NCI-H1105 (cell line): ENCODE results near the gene RARRES2.
"Not testable (repeated sequence)": the region's sequence is repeated elsewhere in the genome, so short reads cannot be mapped to it uniquely, and the experiment has no call there.

Experiments used
- DNase-seq: peaks from one replicate; lab custom pipeline; 2025; lab: John Stamatoyannopoulos, UW

RARRES2 gene

DNA sequence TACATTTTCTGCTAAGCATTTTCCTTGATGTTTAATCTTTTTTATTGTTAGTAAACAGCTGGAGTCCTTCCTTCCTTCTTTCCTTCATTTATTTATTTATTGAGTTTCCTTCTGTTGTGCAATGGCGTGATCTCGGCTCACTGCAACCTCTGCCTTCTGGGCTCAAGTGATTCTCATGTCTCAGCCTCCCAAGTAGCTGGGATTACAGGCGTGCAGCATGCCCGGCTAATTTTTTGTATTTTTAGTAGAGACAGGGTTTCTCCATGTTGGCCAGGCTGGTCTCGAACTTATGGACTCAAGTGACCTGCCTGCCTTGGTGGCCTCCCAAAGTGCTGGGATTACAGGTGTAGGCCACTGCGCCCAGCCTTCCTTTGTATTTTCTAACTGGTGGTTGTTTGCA, 24.4 kb downstream of the RARRES2 start:
- not testable (repeated sequence) for DNase-seq

- no peak for DNase-seq
Observed at GRCh38 chr7:150314639-150315239, 26.7 kb downstream of the RARRES2 start.

DNA sequence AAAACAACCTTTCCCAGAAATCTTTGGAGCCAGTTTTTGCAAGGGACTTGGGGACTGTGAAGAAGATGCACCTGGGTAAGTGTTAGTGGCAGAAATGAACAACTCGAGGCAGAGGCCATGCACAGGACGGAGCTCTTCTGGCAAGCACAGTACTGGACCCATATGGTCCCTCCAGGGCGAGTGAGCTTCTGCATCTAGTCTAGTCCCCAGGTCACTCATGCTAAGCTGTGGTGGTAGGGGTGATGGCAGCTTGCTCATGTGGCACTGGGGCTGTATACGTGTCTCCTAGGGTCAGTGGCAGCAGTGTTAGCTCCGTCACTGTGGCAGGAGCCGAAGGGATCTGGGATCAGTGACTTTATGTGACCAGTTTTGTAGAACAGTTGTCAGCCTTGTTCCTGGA, 27.6 kb downstream of the RARRES2 start:
- DNase-seq: no peak

DNA sequence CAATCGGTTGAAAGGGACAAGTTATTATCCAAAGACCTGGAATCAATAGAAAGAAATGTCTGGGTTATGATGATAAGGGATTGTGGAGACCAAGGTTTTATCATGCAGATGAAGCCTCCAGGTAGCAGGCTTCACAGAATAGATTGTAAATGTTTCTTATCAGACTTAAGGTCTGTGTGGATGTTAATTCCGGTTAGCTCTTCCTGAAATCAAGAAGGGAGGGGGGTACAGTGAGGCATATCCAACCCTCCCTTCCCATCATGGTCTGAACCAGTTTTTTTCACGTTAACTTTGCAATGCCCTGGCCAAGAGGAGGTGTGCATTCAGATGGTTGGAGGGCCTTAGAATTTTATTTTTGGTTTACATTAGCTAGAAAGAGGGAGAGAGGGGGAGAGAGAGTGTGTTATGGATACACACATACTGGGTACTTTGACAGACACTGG, 28.0 kb downstream of the RARRES2 start:
- DNase-seq: no peak

GRCh38 chr7:150312649-150313366, 28.6 kb downstream of the RARRES2 start:
- not testable (repeated sequence) for DNase-seq

DNA sequence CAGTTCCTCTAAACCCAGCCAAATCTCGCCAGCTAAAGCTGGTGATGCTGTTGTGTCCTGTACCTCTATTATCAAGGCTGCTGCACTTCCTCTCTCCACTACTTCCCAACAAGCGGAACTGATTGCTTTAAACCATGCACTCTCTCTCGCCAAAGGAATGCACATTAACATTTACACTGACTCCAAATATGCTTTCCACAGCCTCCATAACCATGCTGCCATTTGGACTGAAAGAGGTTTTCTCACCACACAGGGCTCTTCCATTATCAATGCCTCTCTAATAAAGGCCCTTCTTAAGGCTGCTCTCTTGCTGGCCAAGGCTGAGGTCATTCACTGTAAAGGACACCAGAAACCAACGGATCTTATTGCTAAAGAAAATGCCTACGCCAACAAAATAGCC, 29.7 kb downstream of the RARRES2 start:
- no peak for DNase-seq

DNA sequence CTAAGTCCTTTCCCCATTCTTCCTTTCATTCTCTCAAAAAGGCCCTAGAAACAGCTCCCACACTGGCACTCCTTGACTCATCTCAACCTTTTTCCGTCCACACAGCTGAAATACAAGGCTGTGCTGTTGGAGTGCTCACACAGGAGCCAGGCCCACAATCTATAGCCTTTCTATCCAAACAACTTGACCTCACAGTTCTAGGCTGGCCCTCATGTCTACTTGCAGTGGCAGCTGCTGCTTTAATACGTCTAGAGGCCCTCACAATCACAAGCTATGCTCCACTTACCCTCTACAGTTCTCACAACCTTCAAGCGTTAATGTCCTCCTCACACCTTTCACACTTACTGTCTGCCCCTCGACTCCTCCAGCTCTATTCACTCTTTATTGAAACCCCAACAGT, 30.3 kb downstream of the RARRES2 start:
- DNase-seq: no peak

GRCh38 chr7:150308575-150308974, 32.9 kb downstream of the RARRES2 start:
- DNase-seq: no peak

DNA sequence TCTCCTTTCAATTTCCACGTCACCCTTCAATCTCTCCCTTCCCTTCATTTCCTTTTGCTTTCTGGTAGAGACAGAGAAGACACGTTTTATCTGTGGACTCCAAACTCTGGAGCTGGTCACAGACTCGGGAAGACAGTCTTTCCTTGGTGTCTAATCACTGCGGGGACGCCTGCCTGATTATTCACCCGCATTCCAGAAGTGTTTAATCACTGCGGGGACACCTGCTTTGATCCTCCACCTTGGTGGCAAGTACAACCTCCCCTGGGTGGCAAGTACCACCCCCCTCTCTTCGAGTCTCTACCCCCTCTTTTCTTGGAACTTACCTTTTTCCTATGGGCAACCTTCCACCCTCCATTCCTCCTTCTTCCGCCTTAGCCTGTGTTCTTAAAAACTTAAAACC, 33.5 kb downstream of the RARRES2 start:
- no peak for DNase-seq

DNA sequence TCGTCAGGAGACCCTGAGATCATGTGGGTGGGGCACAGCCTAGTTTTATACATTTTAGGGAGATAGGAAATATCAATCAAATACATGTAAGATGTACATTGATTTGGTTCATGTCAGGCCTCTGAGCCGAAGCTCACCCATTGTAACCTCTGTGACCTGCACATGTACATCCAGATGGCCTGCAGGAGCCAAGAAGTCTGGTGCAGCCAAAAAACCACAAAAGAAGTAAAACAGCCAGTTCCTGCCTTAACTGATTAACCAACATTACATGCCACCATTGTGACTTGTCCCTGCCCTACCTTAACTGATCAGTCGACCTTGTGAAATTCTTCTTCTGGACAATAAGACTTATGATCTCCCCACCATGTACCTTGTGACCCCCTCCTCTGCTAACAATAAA, 34.3 kb downstream of the RARRES2 start:
- no peak for DNase-seq

GRCh38 chr7:150306377-150306776, 35.1 kb downstream of the RARRES2 start:
- not testable (repeated sequence) for DNase-seq

GRCh38 chr7:150305903-150306284, 35.5 kb downstream of the RARRES2 start:
- DNase-seq: not testable (repeated sequence)

GRCh38 chr7:150305259-150305902, 36.0 kb downstream of the RARRES2 start:
- not testable (repeated sequence) for DNase-seq

GRCh38 chr7:150304499-150305258, 36.8 kb downstream of the RARRES2 start:
- not testable (repeated sequence) for DNase-seq

DNA sequence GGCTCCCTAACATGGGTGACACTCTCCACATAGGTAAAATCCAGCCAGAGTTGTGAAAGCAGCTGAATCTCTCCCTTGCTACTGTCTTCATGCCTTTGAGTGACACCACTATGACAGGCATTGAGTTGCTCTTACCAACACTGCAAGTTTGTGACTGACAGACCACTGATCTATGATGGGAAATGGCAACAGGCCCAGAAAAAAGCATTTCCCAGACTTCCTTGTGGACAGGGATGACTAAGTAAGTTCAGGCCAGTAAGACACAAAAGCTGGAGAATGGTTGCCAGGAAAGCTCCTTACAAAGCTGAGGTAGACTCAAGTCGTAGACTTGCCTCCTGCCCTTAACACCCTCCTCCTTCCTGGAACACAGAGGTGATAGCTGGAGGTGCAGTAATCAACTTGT, 38.5 kb downstream of the RARRES2 start:
- DNase-seq: not testable (repeated sequence)

DNA sequence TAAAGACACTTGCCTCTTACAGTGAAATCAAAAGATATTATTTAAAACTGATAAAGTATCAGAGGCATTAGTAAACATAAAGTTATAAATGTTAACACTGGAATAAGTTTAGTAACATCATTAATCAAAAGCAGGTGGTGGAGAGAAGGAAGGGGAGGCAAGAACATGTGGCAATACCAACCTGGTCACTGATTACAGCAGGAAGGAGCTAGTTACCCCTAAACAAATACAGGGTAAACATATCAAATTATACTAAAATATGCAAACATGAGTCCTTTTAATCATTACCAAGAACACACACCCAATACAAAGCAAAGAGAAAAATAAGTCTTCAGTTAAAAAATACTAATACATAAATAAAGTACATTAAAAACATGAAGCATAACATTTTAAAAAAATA, 43.5 kb downstream of the RARRES2 start:
- DNase-seq: not testable (repeated sequence)

DNA sequence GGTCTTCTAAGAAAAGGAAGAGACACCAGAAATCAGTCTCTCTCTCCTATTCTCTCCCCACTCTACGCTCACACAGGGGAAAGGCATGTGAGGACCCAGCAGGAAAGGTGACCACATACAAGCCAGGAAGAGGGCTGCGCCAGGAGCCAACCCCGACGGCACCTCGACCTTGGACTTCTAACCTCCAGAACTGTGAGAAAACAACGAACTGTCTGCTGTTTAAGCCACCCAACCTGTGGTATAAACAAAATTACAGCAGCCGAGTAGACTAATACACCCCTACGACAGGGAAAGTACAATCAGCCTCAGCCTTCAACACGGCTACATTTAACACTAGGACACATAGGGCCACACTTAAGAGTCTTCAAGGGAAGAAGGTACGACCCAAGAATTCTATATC, 44.6 kb downstream of the RARRES2 start:
- not testable (repeated sequence) for DNase-seq

DNA sequence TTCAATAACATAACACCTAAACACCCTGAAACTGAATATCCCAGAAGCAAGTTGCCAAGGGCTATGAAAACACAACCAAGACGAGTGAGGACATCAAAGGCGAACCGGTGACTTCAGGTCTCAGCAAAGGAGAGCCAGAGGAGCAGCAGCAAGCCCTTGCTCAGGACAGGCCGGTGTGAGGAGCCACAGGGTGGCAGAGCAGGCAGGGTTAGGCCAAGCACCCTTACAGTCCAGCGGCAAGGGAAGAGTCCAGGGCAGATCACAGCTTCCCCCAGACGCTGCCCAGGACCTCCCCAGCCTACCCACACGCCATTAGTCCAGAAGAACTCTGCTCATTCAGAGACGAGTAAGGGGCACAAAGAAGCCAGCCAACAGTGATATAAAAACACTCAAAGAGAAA, 45.8 kb downstream of the RARRES2 start:
- DNase-seq: not testable (repeated sequence)

GRCh38 chr7:150295027-150295426, 46.4 kb downstream of the RARRES2 start:
- DNase-seq: not testable (repeated sequence)

DNA sequence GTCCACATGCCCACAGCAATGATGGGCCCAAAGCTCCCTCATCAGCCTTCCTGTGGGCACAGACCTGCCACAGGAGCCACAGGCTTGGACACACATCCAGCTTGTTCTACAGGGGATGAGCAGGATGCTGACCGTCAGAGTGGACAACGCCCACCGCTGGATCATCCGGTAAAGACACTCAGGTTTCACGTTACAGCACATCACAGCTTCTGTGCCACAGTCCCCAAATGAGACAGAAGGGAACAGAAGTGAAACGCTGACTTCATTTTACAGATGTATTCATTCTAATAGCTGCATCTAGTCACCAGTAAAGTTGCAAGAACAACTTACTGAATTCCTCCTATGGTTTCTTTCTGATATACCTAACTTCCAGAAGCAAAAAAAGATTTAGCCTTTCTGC, 51.1 kb downstream of the RARRES2 start:
- DNase-seq: not testable (repeated sequence)

DNA sequence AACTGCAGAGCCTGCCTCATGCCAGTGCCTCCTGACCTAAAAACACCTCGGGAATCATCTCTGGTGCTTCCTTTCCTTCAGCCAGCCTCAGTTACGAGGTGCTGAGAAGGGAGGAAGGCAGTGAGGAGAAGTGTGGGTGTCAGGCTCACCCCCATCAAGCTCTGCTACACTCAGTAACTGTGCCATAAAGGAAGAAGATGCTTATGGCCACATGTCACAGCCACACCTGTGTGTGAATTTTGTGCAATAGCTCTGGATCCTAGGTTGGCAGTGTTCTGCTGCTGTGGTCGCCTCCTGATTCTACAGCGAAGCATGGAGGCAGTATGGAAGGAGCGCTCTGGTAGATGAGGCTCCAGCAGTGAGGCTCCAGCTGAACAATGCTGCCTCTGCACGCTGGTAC, 52.6 kb downstream of the RARRES2 start:
- not testable (repeated sequence) for DNase-seq
